DOHH2 (cell line): ENCODE results near the gene PCLO.

Experiments
- EZH2phosphoT487 ChIP-seq: fragments of 200-600 bp; sonication (generic); IDR thresholded peaks from 2 replicates; pipeline ENCODE4 v1.6.1; 2017; ENCODE audit warnings: borderline replicate concordance, mild to moderate bottlenecking, antibody characterized with exemption, low read length, moderate library complexity, mixed read lengths
- TF ChIP-seq, protein P1 (sequence below): fragments of 200-600 bp; sonication (generic); IDR thresholded peaks from one replicate; pipeline ENCODE4 v1.5.1; 2014; ENCODE audit warnings: antibody characterized with exemption, mild to moderate bottlenecking, low read depth, low read length; ENCODE audit not compliant: poor library complexity, severe bottlenecking

DNA sequence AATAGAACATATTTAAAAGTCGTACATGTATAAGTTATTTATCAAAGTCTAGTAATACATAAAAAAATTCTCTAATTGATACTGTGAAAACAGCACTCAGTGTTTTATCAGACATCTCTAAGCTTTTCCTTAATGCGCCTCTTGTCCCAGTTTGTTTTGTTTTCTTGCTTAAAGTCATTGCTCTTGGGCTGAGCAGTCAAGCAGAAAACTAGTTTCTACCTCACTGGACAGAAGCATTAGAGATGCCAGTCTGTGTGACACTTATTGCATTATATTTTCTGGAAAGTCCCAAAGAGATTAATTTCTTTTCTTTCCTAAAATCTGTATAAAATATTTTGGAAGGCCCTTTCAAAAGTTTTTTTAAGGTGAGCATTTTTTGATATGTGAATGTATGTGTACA is 236.2 kb downstream of the PCLO start:
- TF ChIP-seq, protein P1, sequence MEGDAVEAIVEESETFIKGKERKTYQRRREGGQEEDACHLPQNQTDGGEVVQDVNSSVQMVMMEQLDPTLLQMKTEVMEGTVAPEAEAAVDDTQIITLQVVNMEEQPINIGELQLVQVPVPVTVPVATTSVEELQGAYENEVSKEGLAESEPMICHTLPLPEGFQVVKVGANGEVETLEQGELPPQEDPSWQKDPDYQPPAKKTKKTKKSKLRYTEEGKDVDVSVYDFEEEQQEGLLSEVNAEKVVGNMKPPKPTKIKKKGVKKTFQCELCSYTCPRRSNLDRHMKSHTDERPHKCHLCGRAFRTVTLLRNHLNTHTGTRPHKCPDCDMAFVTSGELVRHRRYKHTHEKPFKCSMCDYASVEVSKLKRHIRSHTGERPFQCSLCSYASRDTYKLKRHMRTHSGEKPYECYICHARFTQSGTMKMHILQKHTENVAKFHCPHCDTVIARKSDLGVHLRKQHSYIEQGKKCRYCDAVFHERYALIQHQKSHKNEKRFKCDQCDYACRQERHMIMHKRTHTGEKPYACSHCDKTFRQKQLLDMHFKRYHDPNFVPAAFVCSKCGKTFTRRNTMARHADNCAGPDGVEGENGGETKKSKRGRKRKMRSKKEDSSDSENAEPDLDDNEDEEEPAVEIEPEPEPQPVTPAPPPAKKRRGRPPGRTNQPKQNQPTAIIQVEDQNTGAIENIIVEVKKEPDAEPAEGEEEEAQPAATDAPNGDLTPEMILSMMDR, result no peak
- no peak for TF ChIP-seq EZH2phosphoT487
